A549 (cell line): ENCODE data around the gene HSPA4L.

Experiments used
- BHLHE40 ChIP-seq: IDR thresholded peaks from 2 replicates; pipeline ENCODE4 v1.6.1; 2012; ENCODE audit warnings: low read depth, low read length, inconsistent platforms
- CBX2 ChIP-seq: fragments of 200-600 bp; sonication (generic); IDR thresholded peaks from 2 replicates; pipeline ENCODE4 v1.6.1; 2016; ENCODE audit warnings: low read depth, mild to moderate bottlenecking, borderline replicate concordance
- CBX8 ChIP-seq: fragments of 200-600 bp; sonication (generic); IDR thresholded peaks from 2 replicates; pipeline ENCODE4 v1.6.1; 2016
- CHD2 ChIP-seq: fragments of 150-350 bp; IDR thresholded peaks from 2 replicates; pipeline ENCODE4 v1.6.1; 2014; ENCODE audit warnings: low read length; ENCODE audit not compliant: partially characterized antibody
- CTCF ChIP-seq: fragments of >200 bp; sonication (Bioruptor Twin); formaldehyde crosslinking; IDR thresholded peaks from 3 replicates; pipeline ENCODE4 v1.5.1; 2016
- EP300 ChIP-seq, 2 experiments: fragments of >200 bp; sonication (Bioruptor Twin); formaldehyde crosslinking; IDR thresholded peaks; 2 replicates in 1 of 2; 3 replicates in 1 of 2; pipeline ENCODE4 v1.6.1; 2016 to 2017
- FOSB ChIP-seq: fragments of 250-450 bp; sonication (Bioruptor Pico); IDR thresholded peaks from 2 replicates; pipeline ENCODE4 v1.5.0; 2020; ENCODE audit warnings: mild to moderate bottlenecking, moderate library complexity
- HOXA7 ChIP-seq: fragments of 250-450 bp; sonication (Bioruptor Pico); IDR thresholded peaks from 2 replicates; pipeline ENCODE4 v1.5.0; 2020; ENCODE audit warnings: mild to moderate bottlenecking, moderate library complexity
- JUNB ChIP-seq: fragments of >200 bp; sonication (Bioruptor Twin); formaldehyde crosslinking; IDR thresholded peaks from 2 replicates; pipeline ENCODE4 v1.6.1; 2016
- MAX ChIP-seq: IDR thresholded peaks from 2 replicates; pipeline ENCODE4 v1.6.1; 2012
- MYC ChIP-seq: IDR thresholded peaks from 2 replicates; pipeline ENCODE4 v1.6.1; 2012; ENCODE audit warnings: mild to moderate bottlenecking, inconsistent platforms, low read length, improper control_type of control experiment, borderline replicate concordance
- POLR2A ChIP-seq: IDR thresholded peaks from 2 replicates; pipeline ENCODE4 v1.6.1; 2012; ENCODE audit warnings: mild to moderate bottlenecking, low read length
- SMC3 ChIP-seq: fragments of >200 bp; sonication (Bioruptor Twin); formaldehyde crosslinking; IDR thresholded peaks from 3 replicates; pipeline ENCODE4 v1.6.1; 2018; ENCODE audit warnings: inconsistent platforms
- TP53 ChIP-seq: fragments of 250-450 bp; sonication (Bioruptor Pico); IDR thresholded peaks from 2 replicates; pipeline ENCODE4 v1.5.0; 2021; ENCODE audit warnings: mild to moderate bottlenecking, moderate library complexity

GRCh38 chr4:127822430-127822829, 40.3 kb downstream of the HSPA4L start:
- TF ChIP-seq CHD2 (no peak), CTCF (no peak), CBX8 (no peak), SMC3 (no peak), FOSB (CRISPR knock-in tag) (no peak), MYC (no peak), BHLHE40 (no peak), POLR2A (no peak), TP53 (CRISPR knock-in tag) (no peak), MAX (no peak), EP300 (IDR thresholded peaks at IDR 0.05) (no peak), JUNB (no peak), CBX2 (no peak), HOXA7 (CRISPR knock-in tag) (no peak)
